ENCODE results near the gene PPP1R3C. TPM values are rescaled to one million over a fixed set of nuclear protein-coding genes. Genes with fewer than 3 reads are reported as not detected.

Gene PPP1R3C
- total RNA-seq (2014; rRNA removed; shearing (Covaris generic)): 5.2 and 6.0 TPM in 2 replicates

DNA sequence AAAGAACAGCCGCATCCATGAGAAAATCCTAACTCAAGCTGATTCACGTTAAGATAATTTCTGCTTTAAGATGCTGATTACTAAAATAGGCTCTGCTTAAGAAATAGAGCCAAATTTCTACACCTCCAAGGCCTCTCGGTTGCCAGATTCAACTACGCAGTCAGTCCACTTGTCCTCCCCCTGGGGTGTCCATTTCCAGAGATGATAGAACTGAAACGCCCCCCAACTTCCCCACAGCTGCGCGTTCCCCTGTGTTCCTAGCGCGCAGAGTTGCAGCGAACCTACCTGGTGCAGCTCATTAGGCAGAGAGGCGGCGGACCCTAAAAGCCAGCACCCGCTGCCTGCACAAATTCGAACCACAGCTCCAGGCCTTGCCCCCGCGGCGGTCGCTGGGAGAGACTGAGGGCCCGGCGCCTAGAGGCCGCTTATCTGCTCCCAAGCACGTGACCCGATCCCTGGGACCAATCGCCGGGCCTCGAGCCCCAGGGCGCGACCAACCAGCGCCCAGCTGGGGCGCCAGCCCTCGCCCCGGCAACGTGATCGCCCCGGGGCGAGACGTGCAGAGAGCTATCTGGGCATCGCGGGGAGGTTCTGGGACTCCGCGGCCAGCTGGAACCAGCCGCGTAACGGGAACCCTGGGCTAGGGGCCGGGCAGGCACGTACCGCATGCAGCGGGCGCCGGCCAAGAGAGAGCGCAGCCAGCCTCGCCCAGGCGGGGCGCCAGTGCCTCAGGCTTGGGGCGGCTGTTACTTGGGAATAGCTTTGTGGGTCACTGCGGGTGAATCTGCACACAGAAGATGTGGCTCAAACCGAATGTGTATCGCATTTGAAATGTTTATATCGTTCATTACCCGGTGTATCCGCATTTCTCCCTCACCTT is at the start of gene PPP1R3C:
TSS of gene PPP1R3C (minus strand) at position 401 of the 880 bp plus-strand sequence. CDS start at position 299, 102 bp downstream.
- peak; percentile 88 for DNase-seq (ENCODE audit: low spot score)

DNA sequence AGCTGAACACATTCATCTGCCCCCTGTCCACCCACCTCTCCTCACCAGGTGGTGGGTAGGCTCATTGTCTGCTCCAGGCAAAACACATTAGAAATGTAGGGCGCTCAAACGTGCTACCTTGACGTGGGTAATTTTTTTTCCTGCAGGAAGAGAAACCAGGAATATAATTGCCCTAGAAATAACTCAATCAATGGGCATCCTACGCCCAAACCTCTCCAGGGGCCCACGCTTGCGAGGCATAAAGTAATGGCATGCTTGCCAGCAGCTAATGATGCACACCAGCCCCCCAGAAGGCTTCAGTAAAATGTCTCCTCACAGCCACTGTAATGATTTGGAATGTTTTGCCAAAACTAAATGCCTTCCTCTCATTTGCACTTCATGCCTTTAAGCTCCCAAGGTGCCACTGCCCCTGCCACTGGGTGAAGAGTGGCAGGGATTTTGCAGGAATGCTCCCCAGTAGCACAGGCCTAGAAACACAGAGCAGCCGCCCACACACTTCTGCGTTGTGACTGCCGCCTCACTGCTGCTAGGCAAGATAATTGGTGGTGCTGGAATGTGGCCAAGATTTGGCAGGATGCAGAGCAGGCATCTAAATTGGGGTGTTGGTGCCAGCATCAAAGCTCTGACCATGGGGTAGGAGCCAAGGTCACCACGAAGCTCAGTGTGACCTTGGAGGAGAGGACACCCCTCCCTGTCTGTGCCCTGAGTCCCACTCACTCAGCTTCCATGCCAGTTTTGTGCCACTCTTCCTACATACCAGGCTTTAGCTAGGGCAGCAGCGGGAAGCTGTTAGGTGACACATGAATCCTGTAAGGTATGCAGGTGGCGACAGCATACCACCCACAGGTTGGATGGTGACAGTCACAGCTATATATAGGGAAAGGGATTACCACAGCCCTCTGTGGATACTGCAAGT is 48.7 kb upstream of the PPP1R3C start:
- peak; percentile 21 for DNase-seq (ENCODE audit: low spot score)

DNA sequence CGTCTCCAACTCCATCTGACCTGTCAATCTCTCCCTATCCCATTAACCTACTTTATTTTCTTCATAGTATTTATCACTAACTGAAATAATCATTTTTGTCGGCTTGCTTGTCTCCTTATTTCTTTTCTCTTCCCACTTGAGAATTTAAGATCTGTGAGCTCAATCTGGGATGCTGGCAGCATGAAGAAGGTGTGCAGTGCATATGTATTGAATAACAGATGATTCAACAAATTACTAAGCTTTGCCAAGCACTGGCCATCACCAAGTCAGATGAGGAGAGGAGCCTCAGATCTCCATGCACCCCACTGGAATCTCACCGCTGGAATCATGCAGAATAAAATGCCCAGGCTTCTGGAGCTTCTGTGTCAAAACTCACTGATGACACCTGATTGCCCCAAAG is 47.6 kb upstream of the PPP1R3C start:
- DNase-seq (ENCODE audit: low spot score): no peak

DNA sequence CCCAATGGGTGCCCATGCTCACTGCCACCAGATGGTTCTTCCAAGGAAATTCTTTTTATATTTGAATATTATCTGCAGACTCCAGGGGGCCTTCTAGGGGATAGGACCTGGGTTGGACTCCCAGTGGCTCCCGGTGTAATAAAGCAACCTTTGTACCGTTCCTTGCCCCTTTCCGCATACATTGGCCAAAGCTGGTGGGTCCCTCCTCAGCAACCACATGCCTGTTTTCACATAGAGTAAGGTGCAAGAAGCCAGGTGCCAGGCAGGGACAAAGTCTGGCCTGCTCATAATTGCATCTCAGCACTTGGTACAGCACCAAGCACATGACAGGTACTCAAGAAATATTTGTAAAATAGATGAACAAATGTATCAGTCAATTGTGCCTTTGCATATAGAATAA is 46.4 kb upstream of the PPP1R3C start:
- DNase-seq (ENCODE audit: low spot score): no peak

DNA sequence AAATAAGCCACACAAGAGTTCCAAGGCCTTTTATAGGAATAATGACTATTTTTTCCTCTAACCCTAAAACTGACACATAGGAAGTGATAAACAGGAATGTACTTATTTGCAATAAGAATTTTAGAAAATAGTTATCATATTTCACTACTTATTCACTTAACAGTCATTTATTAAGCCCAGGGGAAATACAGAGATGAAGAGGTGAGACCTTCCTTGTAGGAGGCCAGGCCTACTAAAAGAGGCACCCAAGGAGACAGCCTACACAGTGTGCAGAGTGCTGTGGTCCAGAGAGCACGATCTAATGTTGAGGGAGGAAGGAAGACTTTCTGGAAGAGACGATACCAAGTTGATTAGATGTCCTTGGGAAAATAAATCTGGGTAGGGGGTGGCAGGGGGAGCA is 45.0 kb upstream of the PPP1R3C start:
- no peak for DNase-seq (ENCODE audit: low spot score)

DNA sequence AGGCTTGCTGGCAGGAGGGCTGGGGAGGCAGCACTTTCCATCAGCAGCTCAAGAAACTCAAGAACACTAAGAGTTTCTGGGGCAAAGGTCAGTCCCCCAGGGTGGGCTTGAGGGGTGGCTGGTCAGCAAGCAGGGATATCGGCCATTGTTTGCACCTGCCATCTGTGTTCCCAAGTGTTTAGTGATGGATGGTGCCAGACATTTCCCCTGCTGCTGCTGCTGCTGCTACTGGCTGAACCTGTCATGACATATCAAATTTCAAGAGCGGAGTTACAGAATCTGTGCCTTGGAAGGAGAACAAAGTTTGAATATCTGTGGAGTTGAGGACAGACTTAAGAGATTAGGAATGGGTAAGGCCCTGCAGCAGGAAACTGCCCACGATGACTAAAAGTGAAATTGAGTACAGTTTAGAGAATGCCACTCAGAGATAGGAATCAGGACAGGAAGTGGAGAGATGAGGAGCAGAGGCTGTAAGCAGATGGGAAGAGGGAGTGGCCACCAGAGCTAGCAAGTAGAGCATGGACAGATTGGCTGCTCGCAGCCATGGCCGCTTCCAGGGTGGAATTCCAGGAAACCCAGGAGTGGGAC is 39.2 kb upstream of the PPP1R3C start:
- DNase-seq (ENCODE audit: low spot score): peak; percentile 48

DNA sequence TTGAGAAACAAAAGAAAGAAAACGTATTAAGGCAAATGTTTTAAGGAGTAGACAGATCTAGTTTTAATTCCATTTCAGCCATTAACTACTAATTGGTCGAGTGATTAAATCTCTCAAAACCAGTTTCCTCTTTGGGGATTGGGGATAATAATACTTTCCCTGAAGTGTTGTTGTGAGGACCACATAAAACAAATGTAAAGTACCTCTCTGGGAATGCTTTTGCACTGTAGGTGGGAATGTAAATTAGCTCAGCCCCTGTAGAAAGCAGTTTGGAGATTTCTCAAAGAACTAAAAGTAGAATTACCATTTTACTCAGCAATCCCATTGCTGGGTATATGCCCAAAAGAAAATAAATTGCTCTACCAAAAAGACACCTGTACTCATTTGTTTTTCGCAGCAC is 36.0 kb upstream of the PPP1R3C start:
- no peak for DNase-seq (ENCODE audit: low spot score)

DNA sequence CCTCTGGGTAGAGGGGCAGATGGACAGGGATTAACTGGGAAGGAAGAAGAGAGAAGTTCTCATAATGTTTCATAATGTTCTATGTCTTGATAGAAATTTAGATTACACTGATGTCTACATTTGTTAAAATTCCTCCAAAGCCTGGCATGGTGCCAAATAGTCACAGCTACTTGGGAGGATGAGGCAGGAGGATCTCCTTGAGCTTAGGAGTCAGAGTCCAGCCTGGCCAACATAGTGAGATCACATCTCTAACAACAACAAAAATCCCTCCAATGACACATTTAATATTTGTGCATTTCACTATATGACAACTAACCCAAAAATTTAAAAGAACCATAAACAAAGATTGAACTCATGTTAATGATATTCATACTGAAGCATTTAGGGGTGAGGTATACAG is 33.0 kb upstream of the PPP1R3C start:
- no peak for DNase-seq (ENCODE audit: low spot score)

DNA sequence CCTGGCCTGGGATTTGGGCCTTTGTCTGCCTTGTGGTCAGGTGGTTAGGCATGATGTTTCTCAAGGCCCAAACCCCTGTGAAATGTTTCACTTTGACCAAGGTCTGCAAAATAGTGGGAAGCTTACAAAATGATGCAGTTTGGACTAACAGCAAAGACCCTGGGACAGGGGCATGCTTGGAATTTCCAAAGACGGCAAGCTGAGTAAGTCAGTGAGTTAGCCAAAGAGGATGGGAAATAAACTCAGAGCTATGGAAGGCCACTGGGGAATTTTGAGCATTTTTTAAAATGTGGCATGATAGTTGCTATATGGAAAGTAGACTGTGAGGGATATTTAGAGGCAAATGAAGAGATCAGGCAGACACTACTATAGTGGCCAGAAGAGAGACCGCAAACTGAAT is 31.6 kb upstream of the PPP1R3C start:
- DNase-seq (ENCODE audit: low spot score): no peak

DNA sequence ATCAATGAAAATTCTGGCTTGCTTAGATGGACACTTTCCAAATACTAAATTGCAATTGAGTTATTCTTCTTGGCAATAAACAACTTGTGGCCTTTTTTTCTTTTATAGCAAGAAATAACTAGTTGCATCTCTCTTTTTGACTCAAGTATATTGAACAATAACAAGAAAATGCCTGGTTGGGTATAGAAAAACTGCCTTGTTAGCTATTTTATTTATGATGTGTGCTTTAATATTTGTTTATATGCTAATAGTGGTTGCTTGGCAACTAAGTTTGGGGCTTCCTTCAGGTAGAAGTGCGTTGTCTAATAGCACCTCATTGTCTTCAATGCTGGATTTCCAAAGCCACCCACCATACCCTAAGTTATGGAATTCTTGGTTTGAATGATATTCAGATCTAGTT is 30.1 kb upstream of the PPP1R3C start:
- DNase-seq (ENCODE audit: low spot score): no peak

DNA sequence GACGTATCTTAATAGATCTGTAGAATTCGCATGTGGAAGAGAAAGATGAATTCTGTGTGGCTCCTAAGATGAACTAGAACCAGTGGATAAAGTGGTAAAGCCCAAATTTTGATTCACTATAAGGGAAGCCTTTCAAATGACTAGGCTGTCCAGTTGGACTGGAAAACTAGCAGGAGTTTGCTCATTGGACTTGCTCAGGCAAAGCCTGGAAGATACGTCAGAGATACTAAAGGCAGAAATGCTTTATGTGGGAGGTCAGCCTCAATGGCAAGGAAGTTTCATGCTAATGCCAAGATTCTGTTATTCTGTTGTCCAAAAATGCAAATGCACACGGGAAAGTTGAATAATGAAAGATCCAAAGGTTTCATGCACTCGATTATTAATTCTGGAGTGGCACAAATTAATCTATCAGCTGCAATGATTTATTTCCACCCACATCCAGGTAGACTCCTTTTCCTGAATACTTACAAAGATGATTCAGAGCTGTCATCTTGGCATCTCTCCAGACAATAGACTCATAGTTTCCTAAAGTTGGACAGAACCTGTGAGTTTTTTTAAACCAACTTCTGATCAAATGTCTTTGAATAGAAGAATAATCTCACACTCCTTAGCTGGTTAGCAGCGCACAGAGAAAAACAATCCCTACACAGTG is 20.5 kb upstream of the PPP1R3C start:
- no peak for DNase-seq (ENCODE audit: low spot score)

DNA sequence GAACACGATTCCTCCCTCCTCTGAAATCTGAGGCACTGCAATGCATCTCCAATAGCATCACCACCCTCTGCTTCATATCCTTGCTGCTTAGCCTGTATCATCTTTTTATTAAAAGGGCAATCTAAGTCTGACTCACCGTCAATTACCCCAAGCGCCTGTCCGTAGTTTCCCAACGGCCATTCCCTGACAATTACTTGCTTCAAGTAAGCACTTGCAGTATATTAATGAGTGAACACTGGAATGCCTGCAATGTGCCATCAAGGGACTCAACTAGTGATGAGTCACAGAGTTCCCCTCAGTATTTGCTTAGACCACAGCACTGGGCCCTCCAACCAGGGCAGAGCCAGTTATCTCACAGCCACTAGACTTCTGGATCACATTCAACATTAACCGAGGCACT is 19.5 kb upstream of the PPP1R3C start:
- DNase-seq (ENCODE audit: low spot score): peak; percentile 65

DNA sequence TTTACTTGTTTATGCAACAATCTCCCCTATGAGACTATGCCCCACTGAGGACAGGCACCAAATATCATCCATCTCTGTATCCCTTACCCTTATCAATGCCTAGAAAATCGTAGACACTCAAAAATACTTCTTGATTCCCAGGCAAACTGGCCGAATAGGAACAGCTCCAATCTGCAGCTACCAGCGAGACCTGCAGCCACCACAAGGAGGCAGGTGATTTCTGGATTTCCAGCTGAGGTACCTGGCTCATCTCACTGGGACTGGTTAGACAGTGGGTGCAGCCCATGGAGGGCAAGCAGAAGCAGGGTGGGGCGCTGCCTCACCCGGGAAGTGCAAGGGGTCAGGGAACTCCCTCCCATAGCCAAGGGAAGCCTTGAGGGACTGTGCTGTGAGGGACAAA is 10.8 kb upstream of the PPP1R3C start:
- DNase-seq (ENCODE audit: low spot score): no peak

DNA sequence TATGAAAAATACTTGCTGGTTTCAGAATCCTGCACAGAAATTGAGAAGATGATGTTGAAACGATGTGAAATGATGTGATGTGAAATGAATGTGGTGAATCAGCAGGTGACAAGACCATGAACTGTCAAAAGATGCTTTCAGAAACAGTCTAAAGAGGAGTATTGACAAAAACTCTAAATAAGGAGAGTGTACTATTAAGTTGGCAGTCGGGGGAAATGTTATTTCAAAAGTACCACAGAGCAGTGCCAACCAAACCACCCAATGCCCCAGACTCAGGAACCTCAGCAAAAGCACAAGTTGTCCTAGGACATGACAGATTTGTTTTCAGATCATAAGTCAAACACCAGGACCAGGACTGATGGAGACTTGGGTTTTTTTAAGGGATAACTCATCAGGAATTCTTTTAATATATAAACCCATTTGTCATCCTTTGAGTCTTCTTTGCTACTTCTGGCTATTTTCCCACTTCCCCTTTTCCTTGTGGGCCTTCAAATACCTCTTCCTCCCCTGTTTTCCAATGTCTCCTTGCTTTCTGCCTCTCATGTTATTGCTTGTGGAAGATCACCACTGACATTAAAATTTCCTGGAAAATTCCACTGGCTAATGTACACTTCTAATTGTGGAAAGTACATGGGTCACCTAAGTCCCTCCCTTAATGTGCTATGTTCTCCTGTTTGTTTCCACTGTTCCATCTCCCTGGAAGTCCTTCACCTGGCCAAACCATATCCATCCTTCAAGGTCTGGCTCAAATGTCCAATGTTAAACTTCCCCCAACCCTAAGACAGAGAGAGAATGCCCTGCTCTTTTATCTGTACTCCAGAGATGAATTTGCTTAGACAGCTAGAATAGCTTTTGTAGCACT is 10.2 kb upstream of the PPP1R3C start:
- no peak for DNase-seq (ENCODE audit: low spot score)

DNA sequence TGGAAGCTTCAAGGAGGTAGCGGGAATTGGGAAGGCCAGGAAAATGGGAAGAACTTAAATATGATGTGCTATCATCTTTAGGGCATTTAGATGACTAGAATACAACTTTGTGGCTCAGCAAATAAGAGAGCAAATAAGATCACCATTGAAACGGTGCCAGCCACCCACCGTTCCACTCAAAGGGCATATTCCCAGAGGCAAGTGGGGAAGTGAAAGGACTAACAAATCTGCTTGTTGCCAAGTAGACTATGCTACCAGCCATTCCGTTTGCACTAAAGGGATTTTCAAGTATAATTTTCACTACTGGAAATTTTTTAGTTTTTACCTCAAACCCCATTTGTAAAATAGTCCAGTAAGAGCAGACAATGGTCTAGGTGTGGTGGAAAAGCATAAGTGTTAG is 4.0 kb upstream of the PPP1R3C start:
- DNase-seq (ENCODE audit: low spot score): no peak

DNA sequence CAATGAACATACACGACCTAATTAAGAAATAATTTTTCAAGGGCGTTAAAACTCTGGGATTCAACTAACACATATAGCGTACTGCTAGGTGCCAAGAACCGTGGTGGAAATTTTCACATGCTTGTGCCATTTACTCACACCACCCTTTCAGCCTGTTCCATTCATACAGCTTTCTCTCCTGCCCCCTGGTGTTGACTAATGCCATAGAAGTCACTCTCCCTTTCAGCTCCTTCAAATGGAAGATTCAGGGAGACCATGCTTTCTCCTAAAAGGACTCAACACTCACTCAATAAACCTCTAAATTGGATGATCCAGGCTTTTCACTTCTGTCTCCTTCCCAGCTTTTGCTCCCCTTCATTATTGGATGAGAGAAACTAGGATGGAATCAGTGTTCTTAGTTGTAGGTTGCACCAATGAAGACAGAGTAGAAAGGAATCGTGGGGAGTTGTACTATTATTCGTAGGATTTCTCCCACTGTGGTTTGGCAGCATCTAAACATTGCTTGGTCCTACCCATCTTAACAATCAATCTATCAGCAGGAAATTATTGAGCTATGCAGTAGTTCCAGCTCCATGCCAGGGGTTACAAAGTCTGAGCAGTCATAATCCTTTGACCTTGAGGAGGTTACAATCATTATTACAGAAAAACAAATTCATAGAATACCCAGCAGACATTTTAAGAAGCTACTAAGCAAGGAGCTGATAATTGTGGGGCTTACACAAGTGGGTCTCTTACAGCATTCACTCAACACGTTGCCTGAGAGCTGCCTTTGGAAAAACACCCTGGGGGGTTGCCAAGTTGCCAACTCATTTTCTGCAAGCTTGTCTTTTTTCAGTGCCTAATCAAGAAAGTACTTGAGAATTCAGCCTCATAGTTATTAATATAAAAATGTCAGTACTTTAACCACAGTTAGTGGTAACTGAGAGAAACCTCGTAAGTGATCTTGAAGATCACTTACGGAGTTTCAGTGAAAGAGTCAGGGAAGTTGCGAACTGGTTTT is 2.8 kb upstream of the PPP1R3C start:
- peak; percentile 75 for DNase-seq (ENCODE audit: low spot score)

DNA sequence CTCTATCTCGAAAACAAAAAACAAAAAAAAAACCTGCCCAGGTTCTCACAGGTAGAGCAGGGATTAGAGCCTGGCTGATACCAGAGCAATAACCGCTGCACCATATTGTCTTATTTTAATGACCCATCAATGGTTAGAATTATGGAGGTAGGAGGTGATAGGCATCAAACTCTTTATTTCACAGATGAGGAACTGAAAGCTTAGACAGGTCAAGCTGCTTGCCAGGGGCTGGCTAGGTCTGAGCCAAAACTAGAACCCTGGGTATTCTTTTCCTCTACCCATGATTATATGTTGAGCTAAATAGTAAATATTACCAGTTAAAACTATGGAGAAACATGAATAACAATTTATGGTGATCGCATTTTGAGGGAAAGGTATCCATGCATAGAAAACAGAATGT is 2.0 kb upstream of the PPP1R3C start:
- no peak for DNase-seq (ENCODE audit: low spot score)

DNA sequence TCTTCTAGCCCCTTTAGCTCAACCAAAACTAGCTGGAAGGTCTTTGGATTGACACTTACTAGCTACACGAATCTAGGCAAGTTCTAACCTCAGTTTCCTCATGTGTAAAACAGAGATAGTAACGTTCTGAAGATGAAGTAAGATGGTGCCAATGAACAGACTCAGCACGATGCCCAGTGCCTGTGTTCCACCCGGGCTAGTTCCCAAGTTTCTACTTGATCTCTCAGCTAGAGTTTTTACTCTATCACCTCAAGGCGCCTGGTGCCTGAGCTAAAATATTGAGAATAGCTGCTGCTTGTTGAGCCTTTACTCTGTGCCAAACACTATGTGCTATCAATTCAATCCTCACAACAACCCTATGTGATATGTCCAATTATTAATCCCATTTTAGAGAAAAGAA is 1.4 kb upstream of the PPP1R3C start:
- no peak for DNase-seq (ENCODE audit: low spot score)

DNA sequence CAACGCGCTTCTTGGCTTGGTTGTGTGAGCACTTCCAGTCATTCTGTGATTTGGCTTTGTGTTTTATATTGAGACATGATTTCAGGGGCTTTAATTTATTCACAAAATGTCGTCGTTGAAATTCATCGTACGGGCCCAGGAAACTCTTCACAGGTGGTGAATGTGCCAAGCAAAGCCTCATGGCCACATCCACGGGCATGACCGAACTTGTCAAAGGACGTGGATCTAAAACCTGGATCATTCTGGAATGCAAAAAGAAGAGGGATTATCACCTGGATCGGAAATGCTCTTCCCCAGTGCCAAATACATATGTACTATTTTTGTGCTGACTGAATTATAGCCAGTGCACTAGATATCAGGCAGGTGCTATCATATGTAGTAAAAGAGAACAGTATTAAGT is 2.2 kb downstream of the PPP1R3C start:
- no peak for DNase-seq (ENCODE audit: low spot score)

Measured in H4 (cell line).